Epithelial cell of proximal tubule (primary cell): ENCODE data around the gene POLR2M. TPM values are rescaled to one million over a fixed set of nuclear protein-coding genes. Genes with fewer than 3 reads are reported as not detected.

Experiments used
- DNase-seq: peaks from one replicate; pipeline ENCODE4 v3.0.0-alpha.2; 2011; ENCODE audit warnings: low read depth
- H3K4me3 ChIP-seq: 2 replicates; pipeline ENCODE4 v1.5.1; 2011; ENCODE audit warnings: low read depth, mild to moderate bottlenecking, low read length
- total RNA-seq: library from RNA; depleted of rRNA; stranded (reverse); fragments of >200 nt; gene quantifications from 2 replicates; pipeline ENCODE4 v1.2.3, GENCODE V29; 2015
- TF ChIP-seq, protein P1 (sequence below): conservative IDR thresholded peaks from 2 replicates; pipeline ENCODE4 v1.5.1; 2012; ENCODE audit warnings: low read depth, mild to moderate bottlenecking, low read length

The POLR2M gene
- total RNA-seq, 1 donor from 2014 or later, result 39.3 TPM

DNA sequence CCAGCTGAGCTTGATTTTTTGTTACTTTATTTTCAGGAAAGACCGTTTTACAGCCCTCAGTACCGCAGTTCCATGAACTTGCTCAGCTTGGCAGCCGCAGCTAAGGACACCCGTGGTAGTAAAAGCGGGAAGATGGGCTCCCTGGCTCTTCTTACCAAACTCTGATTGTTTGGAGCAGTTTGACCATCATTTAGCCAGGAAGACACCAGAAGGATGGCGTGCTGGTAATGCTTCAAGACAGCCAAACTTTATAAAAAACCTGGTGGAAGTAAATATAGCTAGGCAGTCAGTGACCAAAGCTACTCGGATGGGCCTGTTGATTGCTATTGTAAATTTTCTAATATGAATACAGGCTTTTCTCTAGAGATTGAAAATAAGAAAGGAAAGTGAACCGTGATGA lies 28.9 kb downstream of the POLR2M start:
- no peak for DNase-seq
- TF ChIP-seq, protein P1, sequence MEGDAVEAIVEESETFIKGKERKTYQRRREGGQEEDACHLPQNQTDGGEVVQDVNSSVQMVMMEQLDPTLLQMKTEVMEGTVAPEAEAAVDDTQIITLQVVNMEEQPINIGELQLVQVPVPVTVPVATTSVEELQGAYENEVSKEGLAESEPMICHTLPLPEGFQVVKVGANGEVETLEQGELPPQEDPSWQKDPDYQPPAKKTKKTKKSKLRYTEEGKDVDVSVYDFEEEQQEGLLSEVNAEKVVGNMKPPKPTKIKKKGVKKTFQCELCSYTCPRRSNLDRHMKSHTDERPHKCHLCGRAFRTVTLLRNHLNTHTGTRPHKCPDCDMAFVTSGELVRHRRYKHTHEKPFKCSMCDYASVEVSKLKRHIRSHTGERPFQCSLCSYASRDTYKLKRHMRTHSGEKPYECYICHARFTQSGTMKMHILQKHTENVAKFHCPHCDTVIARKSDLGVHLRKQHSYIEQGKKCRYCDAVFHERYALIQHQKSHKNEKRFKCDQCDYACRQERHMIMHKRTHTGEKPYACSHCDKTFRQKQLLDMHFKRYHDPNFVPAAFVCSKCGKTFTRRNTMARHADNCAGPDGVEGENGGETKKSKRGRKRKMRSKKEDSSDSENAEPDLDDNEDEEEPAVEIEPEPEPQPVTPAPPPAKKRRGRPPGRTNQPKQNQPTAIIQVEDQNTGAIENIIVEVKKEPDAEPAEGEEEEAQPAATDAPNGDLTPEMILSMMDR, result no peak
- H3K4me3 ChIP-seq, result no peak overlapping the region

DNA sequence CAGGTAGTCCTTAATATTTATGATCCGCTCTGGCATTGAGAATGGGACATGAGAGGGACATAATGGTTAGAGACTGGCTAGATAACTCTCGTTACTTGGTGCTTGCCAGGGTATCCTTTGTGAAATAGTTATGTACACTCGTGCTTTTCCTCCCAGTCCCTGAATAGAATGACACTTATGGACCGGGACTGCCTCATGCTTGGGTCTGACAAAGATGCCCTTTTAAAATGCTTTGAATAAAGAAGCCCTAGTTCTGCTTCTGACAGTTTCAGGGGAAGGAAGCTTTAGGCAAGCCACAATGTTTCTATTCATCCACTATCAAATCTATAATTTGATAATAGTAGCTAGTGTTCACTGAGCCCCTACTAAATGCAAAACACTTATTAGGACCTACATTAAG lies 29.4 kb downstream of the POLR2M start:
- DNase-seq, result no peak
- H3K4me3 ChIP-seq, result no peak overlapping the region
- TF ChIP-seq, protein P1, result no peak

DNA sequence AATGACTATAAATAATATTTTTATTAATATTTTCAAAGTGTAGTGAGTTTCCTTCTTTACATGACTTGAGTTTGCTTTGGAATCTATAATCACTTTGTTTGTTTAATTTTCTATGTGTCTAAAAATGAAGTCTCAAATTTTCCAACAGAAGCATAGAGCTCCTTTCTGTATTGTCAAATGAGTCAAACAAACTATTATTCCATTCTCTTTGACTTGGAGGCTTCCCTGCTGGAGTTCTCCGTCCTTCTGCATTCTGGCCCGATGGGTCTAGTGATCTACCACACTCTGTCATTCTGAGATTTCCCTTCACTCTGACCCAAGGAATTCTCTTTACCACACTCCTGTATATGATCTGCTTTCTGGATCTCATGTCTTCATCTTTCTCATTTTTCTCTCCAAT lies 30.1 kb downstream of the POLR2M start:
- H3K4me3 ChIP-seq, result no peak overlapping the region
- TF ChIP-seq, protein P1, result no peak
- DNase-seq, result no peak

DNA sequence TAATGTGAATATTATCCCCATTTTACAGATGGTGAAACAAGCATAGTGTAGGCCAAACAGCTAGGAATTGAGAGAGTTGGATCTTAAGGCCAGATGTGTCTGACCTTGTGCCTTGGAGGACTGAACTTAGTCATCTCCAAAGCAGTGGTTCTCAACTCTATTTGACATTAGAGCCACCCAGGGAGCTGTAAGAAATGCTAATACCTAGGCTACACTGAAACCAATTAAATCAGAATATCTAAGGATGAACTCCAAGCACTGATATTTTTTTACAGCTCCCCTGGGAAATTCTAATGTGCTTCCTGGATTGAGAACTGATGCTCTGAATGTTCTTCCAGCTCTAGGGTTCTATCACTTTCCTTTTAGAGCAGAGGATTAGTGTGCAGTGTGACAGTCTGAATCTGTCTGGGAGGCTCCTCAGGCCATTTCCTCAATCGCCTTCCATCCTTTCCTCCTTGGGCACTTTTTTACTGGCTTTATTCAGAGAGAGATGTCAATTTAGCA lies 32.3 kb downstream of the POLR2M start:
- TF ChIP-seq, protein P1, result no peak
- H3K4me3 ChIP-seq, result no peak overlapping the region
- DNase-seq, result no peak

DNA sequence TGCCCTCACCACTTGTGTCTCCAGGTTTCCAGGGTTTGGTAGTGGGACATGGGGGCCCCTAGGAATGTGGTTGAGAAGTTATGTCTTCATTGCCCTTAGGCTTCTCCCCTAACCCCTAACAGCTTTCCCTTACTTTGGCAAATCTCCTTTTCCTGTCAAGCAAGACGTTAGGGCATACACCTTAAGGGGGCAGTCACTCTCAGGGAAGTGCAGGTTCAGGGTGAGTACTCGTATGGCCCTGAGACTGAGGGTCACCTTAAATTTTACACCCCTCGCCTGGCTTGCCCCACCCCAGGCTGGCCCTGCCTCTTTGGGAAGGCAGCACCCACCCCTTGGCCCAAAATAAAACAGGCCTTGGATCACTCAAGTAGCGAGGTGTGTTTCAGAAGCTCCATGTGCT lies 33.5 kb downstream of the POLR2M start:
- H3K4me3 ChIP-seq, result no peak overlapping the region
- DNase-seq, result no peak
- TF ChIP-seq, protein P1, result no peak

DNA sequence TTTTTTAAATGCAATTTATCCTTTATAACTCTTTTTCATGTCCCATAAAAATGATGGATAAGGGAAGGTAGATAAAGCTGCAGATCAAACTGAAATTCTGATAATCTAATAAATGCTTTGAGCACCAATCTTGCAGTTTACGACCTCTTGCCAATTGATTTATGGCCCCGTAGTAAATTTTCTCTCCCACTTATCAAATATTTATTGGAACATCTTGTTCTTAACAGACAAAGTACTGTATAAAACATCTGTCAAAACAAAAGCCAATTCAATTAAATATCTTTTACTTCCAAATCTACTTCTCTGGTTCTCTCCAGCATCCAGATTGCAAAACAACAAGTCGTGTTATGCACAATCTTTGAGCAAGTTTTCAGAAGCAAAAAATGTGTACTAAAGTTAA lies 34.6 kb downstream of the POLR2M start:
- TF ChIP-seq, protein P1, result no peak
- DNase-seq, result no peak

DNA sequence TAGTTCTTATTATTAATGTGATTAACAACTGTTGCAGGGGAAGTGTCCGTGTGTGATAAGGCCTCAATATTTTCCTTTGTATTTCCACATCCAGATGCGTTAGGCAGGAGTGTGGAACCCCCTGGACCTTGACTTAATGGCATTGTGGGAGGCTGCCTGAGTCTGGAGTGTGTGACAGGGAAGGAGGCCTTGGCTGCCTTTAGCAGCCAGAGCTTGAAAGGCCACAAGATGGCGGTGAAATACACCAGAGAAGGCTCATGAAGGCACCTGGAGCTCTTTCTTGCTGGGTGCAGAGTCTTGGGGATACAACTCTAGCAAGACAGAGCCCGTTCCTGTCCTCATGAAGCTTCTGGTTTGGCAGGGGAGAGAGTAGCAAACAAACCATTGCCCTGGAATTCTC lies 36.9 kb downstream of the POLR2M start:
- TF ChIP-seq, protein P1, result peak; percentile 43
- H3K4me3 ChIP-seq, result no peak overlapping the region
- DNase-seq, result no peak

More for the DNA sequence above, 34.6 kb downstream of the POLR2M start:
- H3K4me3 ChIP-seq, result no peak overlapping the region
